Lower lobe of right lung (tissue), 2 donors: Measurements from ENCODE around the gene INF2. TPM values are rescaled to one million over a fixed set of nuclear protein-coding genes. Genes with fewer than 3 reads are reported as not detected.

Experiments
- ATAC-seq, 2 donors: fragments of 200-7000 bp; cut with Tn5 transposase; one replicate each; pipeline ENCODE4 v1.9.1; 2020 to 2022; ENCODE audit warnings: mild to moderate bottlenecking in 2 of 2, moderate library complexity in 2 of 2
- DNase-seq: peaks from one replicate; pipeline ENCODE4 v3.0.0-alpha.2; 2020
- H3K27ac ChIP-seq: fragments of 200-600 bp; one replicate; pipeline ENCODE4 v1.8.0; 2022
- H3K27me3 ChIP-seq: fragments of 200-600 bp; one replicate; pipeline ENCODE4 v1.8.0; 2022; ENCODE audit warnings: low read depth
- H3K36me3 ChIP-seq: fragments of 200-600 bp; one replicate; pipeline ENCODE4 v1.8.0; 2022; ENCODE audit warnings: mild to moderate bottlenecking
- H3K4me1 ChIP-seq: fragments of 200-600 bp; one replicate; pipeline ENCODE4 v1.8.0; 2022
- H3K4me3 ChIP-seq: fragments of 200-600 bp; one replicate; pipeline ENCODE4 v1.8.0; 2022; ENCODE audit warnings: mild to moderate bottlenecking
- H3K9me3 ChIP-seq: fragments of 200-600 bp; one replicate; pipeline ENCODE4 v1.8.0; 2022
- CTCF ChIP-seq: fragments of 200-600 bp; IDR thresholded peaks from one replicate; pipeline ENCODE4 v1.8.0; 2022; ENCODE audit warnings: antibody characterized with exemption, mild to moderate bottlenecking
- intact Hi-C: fragments of 100-400 bp; cut with DNase I; formaldehyde crosslinking; loops from one replicate; pipeline ENCODE4 v1.11.0; 2022
- total RNA-seq: library from RNA; stranded (reverse); fragmentation: NEBNext Ultra II Directional; extraction: Animal tissue kit (Norgen Biotek cat#: 25700); gene quantifications from one replicate; pipeline ENCODE4 v1.2.1, GENCODE V29; 2021
- donor health status: DM: no; HTN: yes; CAD: no; lungs with severe emphysema.

INF2 gene
- total RNA-seq, 1 donor from 2014 or later: 116 TPM

DNA sequence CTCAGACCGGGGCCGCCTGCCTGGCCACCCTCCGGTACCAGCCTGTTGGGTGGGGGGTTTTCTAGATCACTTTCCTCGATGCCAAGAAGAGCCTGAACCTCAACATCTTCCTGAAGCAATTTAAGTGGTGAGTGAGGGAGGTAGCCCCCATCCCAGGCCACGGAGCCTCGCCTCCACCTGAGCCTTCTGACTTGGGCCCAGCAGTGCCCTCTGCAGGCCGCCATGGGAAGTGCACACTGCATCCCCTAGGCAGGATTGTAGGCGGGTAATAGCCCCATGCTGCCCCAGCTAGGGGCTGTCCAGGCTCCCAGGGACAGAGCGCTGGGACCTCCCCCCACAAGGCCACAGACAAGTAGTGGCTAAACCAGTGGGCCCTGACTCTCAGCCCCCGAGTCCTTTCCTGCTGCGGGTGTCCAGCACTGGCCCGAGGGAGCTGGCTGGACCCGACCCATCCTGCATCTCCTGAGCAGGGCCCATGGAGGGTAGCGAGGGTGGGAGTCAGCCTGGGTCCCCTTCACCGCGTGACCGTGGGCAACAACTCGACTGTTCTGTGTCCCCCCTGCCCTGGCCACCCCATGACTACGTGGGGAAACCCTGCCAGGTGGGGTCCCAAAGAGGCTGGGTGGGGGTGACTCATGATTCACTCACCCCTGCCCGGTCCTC, 19.3 kb downstream of the INF2 start:
- ATAC-seq: peak; percentile 80 to 85
- intact Hi-C loops: loop anchor here (10.0 kb wide), 1 partner anchor 54 kb away; no protein-coding TSS in a partner anchor
- Histone ChIP-seq H3K27me3 (no peaks in the 10 kb centered on the region), H3K4me3 (no peak overlapping the region), H3K36me3 (peaks cover 76% of the 10 kb centered on the region), H3K27ac (no peak overlapping the region), H3K4me1 (peaks cover 7% of the 10 kb centered on the region), H3K9me3 (no peaks in the 10 kb centered on the region)
- peak; percentile 79 for DNase-seq
- peak; percentile 99 for TF ChIP-seq CTCF

DNA sequence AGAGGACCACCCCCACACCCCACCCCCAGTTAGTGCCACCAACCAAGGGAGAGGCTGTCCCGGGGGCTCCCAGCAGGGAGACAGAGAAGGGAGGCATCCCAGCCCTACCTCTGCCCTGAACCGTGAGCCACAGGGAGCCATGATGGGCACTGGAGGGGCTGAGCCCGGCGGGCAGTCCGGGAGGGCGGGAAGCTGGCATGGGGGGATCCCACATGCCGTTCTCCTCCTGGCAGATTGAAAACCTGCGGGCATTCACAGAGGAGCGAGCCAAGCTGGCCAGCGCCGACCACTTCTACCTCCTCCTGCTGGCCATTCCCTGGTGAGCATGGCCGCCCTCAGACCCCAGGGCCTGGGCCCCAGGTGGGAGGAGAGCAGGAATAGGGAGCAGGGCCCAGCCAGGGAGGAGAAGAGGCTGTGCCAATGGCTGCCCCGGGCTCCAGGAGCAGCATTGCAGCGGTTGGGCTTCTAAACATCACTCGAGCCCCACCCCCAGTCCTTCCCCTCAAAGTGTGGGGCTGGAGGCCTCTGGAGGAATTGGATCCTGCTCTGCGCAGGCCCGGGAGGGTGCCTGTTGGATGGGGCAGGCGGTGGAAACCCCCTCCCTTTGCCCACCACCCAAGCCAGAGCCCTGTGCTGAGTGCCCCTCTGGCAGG, 20.1 kb downstream of the INF2 start:
- H3K9me3 ChIP-seq: no peaks in the 10 kb centered on the region
- peaks cover 76% of the 10 kb centered on the region for H3K36me3 ChIP-seq
- intact Hi-C loops: loop anchor here (10.0 kb wide), 1 partner anchor 55 kb away; no protein-coding TSS in a partner anchor
- TF ChIP-seq CTCF: no peak
- peaks cover 7% of the 10 kb centered on the region for H3K4me1 ChIP-seq
- H3K4me3 ChIP-seq: no peak overlapping the region
- ATAC-seq (no peak), DNase-seq (no peak)
- H3K27me3 ChIP-seq: no peaks in the 10 kb centered on the region
- H3K27ac ChIP-seq: no peak overlapping the region

DNA sequence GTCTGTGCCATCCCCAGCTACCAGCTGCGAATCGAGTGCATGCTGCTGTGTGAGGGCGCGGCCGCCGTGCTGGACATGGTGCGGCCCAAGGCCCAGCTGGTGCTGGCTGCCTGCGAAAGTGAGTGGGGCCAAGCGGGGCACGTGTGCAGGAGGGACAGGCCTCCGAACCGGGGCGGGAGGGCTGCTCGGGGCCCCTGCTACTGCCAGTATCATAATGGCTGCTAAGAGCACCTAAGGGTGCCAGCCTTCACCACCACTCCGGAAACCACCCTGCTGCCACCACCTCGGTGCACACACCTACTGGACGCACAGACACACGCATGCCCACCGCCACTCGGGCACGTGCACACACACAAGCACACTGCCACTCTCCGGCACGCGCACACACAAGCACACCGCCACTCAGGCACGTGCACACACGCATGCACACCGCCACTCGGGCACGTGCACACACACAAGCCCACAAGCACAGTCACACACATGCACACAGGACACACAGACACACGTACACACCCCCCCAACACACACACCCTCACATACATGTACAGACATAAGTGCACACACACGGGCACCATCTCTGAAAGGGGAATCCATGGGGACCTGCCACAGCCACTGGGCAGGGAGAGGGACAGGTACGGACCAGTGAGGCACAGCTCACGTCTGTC, 20.8 kb downstream of the INF2 start:
- H3K36me3 ChIP-seq: peaks cover 76% of the 10 kb centered on the region
- ATAC-seq: no peak
- intact Hi-C loops: no loop called here

DNA sequence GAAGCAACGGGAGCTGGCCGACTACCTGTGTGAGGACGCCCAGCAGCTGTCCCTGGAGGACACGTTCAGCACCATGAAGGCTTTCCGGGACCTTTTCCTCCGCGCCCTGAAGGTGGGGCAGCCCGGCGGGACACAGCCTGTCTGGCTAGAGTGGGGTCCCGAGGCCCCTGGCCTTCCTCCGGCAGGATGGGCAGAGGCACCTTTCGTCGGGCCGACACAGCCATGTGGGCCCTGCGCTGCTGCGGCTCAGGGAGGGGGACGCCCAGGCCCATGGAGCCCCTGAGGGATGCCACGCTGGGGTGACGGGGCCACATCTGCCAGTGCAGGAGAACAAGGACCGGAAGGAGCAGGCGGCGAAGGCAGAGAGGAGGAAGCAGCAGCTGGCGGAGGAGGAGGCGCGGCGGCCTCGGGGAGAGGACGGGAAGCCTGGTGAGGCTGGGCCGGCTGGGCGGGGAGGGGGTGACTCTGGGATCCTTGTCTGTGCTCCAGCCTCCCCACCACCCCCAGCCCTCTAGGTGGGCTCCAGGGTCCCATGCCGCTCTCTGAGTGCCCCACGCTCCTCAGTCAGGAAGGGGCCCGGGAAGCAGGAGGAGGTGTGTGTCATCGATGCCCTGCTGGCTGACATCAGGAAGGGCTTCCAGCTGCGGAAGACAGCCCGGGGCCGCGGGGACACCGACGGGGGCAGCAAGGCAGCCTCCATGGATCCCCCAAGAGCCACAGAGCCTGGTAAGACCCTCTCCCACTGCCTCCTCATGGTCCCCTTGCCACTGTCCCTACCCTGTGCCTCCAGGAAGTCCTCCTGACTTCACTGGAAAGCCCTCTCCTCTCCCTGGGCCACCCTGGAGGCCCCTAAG, 23.7 kb downstream of the INF2 start:
- intact Hi-C loops: no loop called here
- Histone ChIP-seq H3K27me3 (no peaks in the 10 kb centered on the region), H3K9me3 (no peaks in the 10 kb centered on the region), H3K36me3 (peaks cover 79% of the 10 kb centered on the region), H3K27ac (no peak overlapping the region), H3K4me3 (no peak overlapping the region), H3K4me1 (peaks cover 5% of the 10 kb centered on the region)
- DNase-seq: no peak
- no peak for TF ChIP-seq CTCF
- no peak for ATAC-seq

More for the DNA sequence above, 20.8 kb downstream of the INF2 start:
- no peak for DNase-seq
- Histone ChIP-seq H3K9me3 (no peaks in the 10 kb centered on the region), H3K27me3 (no peaks in the 10 kb centered on the region), H3K4me1 (peaks cover 7% of the 10 kb centered on the region), H3K4me3 (no peak overlapping the region), H3K27ac (no peak overlapping the region)
- TF ChIP-seq CTCF: no peak

- H3K27me3 ChIP-seq: no peaks in the 10 kb centered on the region
- H3K9me3 ChIP-seq: no peaks in the 10 kb centered on the region
- intact Hi-C loops: no loop called here
- ATAC-seq (no peak), DNase-seq (no peak)
- peaks cover 86% of the 10 kb centered on the region for H3K36me3 ChIP-seq
- no peak overlapping the region for H3K27ac ChIP-seq
- H3K4me1 ChIP-seq: no peaks in the 10 kb centered on the region
- H3K4me3 ChIP-seq: no peak overlapping the region
- no peak for TF ChIP-seq CTCF
These were observed 24.6 kb downstream of the INF2 start for GRCh38 chr14:104714066-104714465.
